Transverse colon (tissue), 4 donors: ENCODE results near the gene HDLBP. TPM values are rescaled to one million over a fixed set of nuclear protein-coding genes. Genes with fewer than 3 reads are reported as not detected.
"Not testable (repeated sequence)": the region's sequence is repeated elsewhere in the genome, so short reads cannot be mapped to it uniquely, and the experiment has no call there.

Experiments used
- DNase-seq: peaks from one replicate; pipeline ENCODE4 v3.0.0-alpha.2; 2019
- H3K27ac ChIP-seq, 4 donors: fragments of 200-600 bp; sonication (generic); 2 replicates each; pipeline ENCODE4 v1.5.1; 2016 to 2018; ENCODE audit warnings: inconsistent platforms in 4 of 4
- H3K27me3 ChIP-seq: fragments of 200-600 bp; sonication (generic); 2 replicates; pipeline ENCODE4 v1.5.1; 2017; ENCODE audit warnings: inconsistent platforms
- H3K36me3 ChIP-seq, 4 donors: fragments of 200-600 bp; sonication (generic); 2 replicates each; pipeline ENCODE4 v1.5.1; 2017 to 2019; ENCODE audit warnings: inconsistent platforms in 4 of 4
- H3K4me1 ChIP-seq, 4 donors: fragments of 200-600 bp; sonication (generic); 2 replicates each; pipeline ENCODE4 v1.5.1; 2017 to 2020; ENCODE audit warnings: inconsistent platforms in 4 of 4
- H3K4me3 ChIP-seq, 4 donors: fragments of 200-600 bp; sonication (generic); 1 replicate in 1 of 4; 2 replicates in 3 of 4; pipeline versions ENCODE4 v1.5.1 to v1.6.1; 2017 to 2019; ENCODE audit warnings: inconsistent platforms in 4 of 4
- H3K9me3 ChIP-seq, 2 donors: fragments of 200-600 bp; sonication (generic); 2 replicates each; pipeline ENCODE4 v1.5.1; 2017 to 2019; ENCODE audit warnings: inconsistent platforms in 2 of 2
- CTCF ChIP-seq, 5 experiments: fragments of 200-600 bp in 3 of 5; fragments of 450-650 bp in 2 of 5; sonication (generic) in 3 of 5; IDR thresholded peaks; 1 replicate in 2 of 5; 2 replicates in 3 of 5; pipeline ENCODE4 v1.5.1; 2016 to 2017; ENCODE audit warnings: antibody characterized with exemption in 5 of 5, inconsistent platforms in 3 of 5, mild to moderate bottlenecking in 2 of 5, moderate library complexity in 1 of 5
- EP300 ChIP-seq: sonication (generic); formaldehyde crosslinking; IDR thresholded peaks from one replicate; pipeline ENCODE4 v1.6.1; 2017; ENCODE audit warnings: antibody characterized with exemption, low read depth
- POLR2A ChIP-seq: fragments of 450-650 bp; IDR thresholded peaks from one replicate; pipeline ENCODE4 v1.6.1; 2016; ENCODE audit warnings: antibody characterized with exemption, mild to moderate bottlenecking, moderate library complexity
- POLR2AphosphoS5 ChIP-seq, 3 donors: sonication (generic); formaldehyde crosslinking; IDR thresholded peaks; one replicate each; pipeline ENCODE4 v1.6.1; 2016; ENCODE audit warnings: antibody characterized with exemption in 3 of 3
- WGBS, 2 donors: methylation state at CpG; one replicate each; pipeline ENCODE4 v1.1.5; 2018; ENCODE audit warnings: low coverage in 1 of 2; 5-methylcytosine and 5-hydroxymethylcytosine counted together
- in situ Hi-C, 4 donors: fragments of 200-750 bp; cut with MboI; loops; one replicate each; pipeline versions ENCODE4 v1.15.0 to v1.15.1; 2017; ENCODE audit warnings: low sequenced_read_pairs in 3 of 4, low pct_ligation_motif_present in 1 of 4, low pct_unique_long_range_greater_than_20kb in 1 of 4
- intact Hi-C: fragments of 100-400 bp; cut with DNase I; formaldehyde crosslinking; loops from one replicate; pipeline ENCODE4 v1.15.1; 2023; ENCODE audit warnings: low total_unique reads
- total RNA-seq, 4 donors: library from RNA; depleted of rRNA; stranded (reverse); fragments of >200 nt; gene quantifications; one replicate each; pipeline ENCODE4 v1.1.0, GENCODE V29; 2016

HDLBP gene
- total RNA-seq, 4 donors from 2014 or later: 168 to 1,885 (median 314) TPM

DNA sequence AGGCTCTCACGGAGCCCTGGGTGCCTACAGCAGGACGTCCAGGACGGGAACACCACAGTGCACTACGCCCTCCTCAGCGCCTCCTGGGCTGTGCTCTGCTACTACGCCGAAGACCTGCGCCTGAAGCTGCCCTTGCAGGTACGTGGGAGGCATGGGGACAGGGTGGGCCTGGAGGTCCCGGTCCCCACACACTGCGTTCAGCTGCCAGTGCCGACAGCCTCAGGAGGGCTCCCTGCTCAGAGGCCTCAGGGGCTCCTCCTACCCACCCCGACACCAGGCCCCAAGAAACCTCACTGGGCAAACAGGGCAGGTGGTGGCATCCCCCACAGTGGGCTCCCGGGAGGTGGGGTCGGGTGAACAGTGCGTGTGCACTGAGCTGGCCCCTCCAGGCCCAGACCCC, 116.2 kb downstream of the HDLBP start:
- WGBS, 2 donors: 89% methylated on average over 12 of the region's 16 CpGs; no CpG with 5 or more reads in 1 of the 2 donors
- DNase-seq: no peak
- intact Hi-C loops: no loop called here
- Histone ChIP-seq H3K9me3 (no peaks in the 10 kb centered on the region), H3K4me1 (no peaks in the 10 kb centered on the region), H3K27ac (no peak overlapping the region), H3K27me3 (no peaks in the 10 kb centered on the region), H3K4me3 (no peak overlapping the region), H3K36me3 (no peaks in the 10 kb centered on the region)
- TF ChIP-seq CTCF (IDR thresholded peaks at IDR 0.05) (no peak), EP300 (no peak), POLR2A (no peak), POLR2AphosphoS5 (IDR thresholded peaks at IDR 0.05) (no peak)
- in situ Hi-C loops: no loop called here

DNA sequence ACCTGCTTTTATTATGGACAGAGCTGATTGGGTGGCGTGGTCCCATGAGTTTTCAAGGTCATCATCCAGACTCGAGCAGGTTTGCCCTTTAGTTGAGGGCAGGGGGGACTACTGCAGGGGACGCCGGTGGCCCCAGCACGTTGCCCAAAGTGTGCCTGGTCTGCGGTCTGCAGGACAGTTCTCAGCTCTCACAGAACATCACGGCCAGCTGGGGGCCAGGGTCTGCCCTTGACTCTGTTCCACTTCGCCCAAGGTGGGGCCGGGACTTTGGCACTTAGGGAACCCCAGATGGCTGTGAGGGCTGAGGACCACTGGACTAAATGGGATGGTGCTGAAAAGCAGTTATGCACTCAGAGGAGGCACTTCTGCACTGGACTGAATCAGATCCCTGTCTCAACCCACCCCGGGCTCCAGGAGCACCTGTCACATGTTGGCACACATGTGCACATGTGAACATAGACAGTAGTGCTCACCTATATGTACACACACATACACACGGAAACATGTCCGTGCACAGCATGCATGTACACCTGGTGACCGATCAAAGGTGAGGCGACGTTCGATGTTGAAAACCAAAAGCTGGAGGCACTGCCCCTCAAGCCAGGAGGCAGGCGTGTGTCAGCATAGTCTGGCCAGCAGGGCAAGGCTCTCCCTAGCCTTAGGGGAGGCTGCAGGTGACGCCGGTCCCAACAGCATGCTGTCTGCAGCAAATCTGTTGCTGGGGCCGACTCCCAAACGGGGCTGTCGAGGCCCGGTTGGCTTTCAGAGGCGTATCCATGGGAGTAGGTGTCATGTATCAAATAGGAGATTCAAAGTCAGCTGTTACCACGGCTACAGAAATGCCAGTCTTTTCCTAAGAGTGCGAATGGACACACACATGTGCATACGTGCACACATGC, 116.8 kb downstream of the HDLBP start:
- H3K4me3 ChIP-seq: no peak overlapping the region
- no peaks in the 10 kb centered on the region for H3K27me3 ChIP-seq
- H3K4me1 ChIP-seq: no peaks in the 10 kb centered on the region
- H3K36me3 ChIP-seq: no peaks in the 10 kb centered on the region
- intact Hi-C loops (no loop called here), in situ Hi-C loops (no loop called here)
- no peaks in the 10 kb centered on the region for H3K9me3 ChIP-seq
- WGBS, 2 donors: 85% methylated on average over 24 of the region's 27 CpGs; no CpG with 5 or more reads in 1 of the 2 donors
- no peak for DNase-seq
- TF ChIP-seq CTCF (IDR thresholded peaks at IDR 0.05) (no peak), POLR2AphosphoS5 (IDR thresholded peaks at IDR 0.05) (no peak)
- H3K27ac ChIP-seq: no peak overlapping the region

DNA sequence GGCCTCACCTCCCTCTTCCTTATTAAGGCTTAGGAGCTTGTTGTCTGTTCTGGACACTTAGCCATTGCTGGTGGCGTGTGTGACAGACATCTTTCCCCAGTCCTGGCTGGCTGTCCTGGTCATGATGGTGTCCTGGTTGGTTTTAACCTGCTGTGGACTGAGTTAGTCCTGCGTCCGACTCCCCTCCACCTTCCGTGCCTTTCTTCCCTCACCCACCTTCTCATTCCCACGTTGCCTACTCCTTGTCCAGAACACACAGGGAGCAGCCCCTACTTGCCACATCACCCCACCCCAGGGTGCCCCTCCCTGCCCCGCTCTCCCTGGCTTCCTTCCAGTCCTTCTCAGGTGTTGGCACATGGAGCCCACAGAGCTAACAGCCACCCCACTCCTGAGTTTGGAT, 117.5 kb downstream of the HDLBP start:
- H3K27me3 ChIP-seq: no peaks in the 10 kb centered on the region
- DNase-seq: no peak
- WGBS, 2 donors: 86 to 94% methylated on average over 3 to 6 of the region's 6 CpGs
- H3K9me3 ChIP-seq: no peaks in the 10 kb centered on the region
- in situ Hi-C loops (no loop called here), intact Hi-C loops (no loop called here)
- no peaks in the 10 kb centered on the region for H3K36me3 ChIP-seq
- no peak overlapping the region for H3K27ac ChIP-seq
- no peaks in the 10 kb centered on the region for H3K4me1 ChIP-seq
- no peak overlapping the region for H3K4me3 ChIP-seq
- TF ChIP-seq CTCF (IDR thresholded peaks at IDR 0.05) (no peak), POLR2A (no peak), EP300 (no peak)

GRCh38 chr2:241197246-241197645, 118.2 kb downstream of the HDLBP start:
- H3K4me1 ChIP-seq, H3K27me3 ChIP-seq, H3K9me3 ChIP-seq, H3K4me3 ChIP-seq, H3K36me3 ChIP-seq, intact Hi-C loops, H3K27ac ChIP-seq, DNase-seq, in situ Hi-C loops: not testable (repeated sequence)
- WGBS, 2 donors: 94 to 100% methylated on average over 1 to 14 of the region's 14 CpGs
